Body of pancreas (tissue), 4 donors: ENCODE measurements around the gene NEIL1.

ENCODE experiments used
- CTCF ChIP-seq, 7 experiments: fragments of 450-650 bp in 4 of 7; fragments of 200-600 bp in 3 of 7; sonication (generic) in 3 of 7; IDR thresholded peaks; one replicate each; pipeline ENCODE4 v1.5.1; 2016 to 2019; ENCODE audit warnings: antibody characterized with exemption in 7 of 7
- POLR2A ChIP-seq, 3 donors: fragments of 450-650 bp; IDR thresholded peaks; one replicate each; pipeline ENCODE4 v1.6.1; 2016; ENCODE audit warnings: antibody characterized with exemption in 3 of 3, mild to moderate bottlenecking in 2 of 3

GRCh38 chr15:75327491-75327890 lies 19.3 kb upstream of the NEIL1 start:
- TF ChIP-seq CTCF (IDR thresholded peaks at IDR 0.05): no peak
- TF ChIP-seq POLR2A (IDR thresholded peaks at IDR 0.05): no peak
